ENCODE data around the gene IL1RAPL1.
"Not testable (repeated sequence)": the region's sequence is repeated elsewhere in the genome, so short reads cannot be mapped to it uniquely, and the experiment has no call there.

IL1RAPL1 gene

DNA sequence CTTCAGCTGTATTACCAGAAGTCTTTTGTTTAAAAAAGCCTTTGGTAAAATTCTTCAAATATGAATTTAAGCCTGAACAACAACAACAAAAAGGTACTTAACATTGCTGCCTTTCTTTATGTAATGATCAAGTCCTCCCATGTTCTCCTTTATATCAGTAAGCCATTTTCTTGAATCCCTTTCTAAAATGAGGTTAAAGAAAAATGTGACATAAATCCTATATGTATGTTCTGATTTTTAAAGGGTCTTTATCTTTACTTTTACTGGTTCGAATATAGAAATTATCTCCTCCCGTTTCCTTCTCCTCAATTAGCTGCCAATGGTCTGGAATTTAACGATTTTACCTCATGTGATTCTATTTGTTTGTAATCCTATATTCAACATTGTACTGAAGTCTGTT is 522.8 kb downstream of the IL1RAPL1 start:
- no peak for TF ChIP-seq CTCF (IDR thresholded peaks at IDR 0.05)
- TF ChIP-seq ZFX (IDR thresholded peaks at IDR 0.05; ENCODE audit: borderline replicate concordance) = no peak
- H3K27ac ChIP-seq = no peak overlapping the region

- TF ChIP-seq CTCF (IDR thresholded peaks at IDR 0.05) = no peak
- TF ChIP-seq ZFX (IDR thresholded peaks at IDR 0.05; ENCODE audit: borderline replicate concordance) = no peak
- no peak overlapping the region for H3K27ac ChIP-seq
These were observed 526.0 kb downstream of the IL1RAPL1 start for GRCh38 chrX:29113221-29113620.

DNA sequence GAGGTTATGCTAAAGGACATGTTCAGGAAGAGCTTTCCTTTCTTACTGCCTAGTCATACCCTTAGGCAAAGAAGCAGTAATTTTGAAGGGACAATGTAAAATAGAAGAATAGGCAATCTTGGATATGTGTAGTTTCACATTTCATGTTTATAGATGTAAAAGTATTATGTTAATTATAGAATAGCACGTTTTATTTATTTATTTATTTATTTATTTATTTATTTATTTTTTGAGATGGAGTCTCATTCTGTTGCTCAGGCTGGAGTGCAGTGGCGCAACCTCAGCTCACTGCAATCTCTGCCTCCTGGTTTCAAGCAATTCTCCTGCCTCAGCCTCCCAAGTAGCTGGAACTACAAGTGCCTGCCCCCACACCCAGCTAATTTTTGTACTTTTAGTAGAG is 535.6 kb downstream of the IL1RAPL1 start:
- not testable (repeated sequence) for H3K27ac ChIP-seq

GRCh38 chrX:29130905-29131304 is 543.7 kb downstream of the IL1RAPL1 start:
- TF ChIP-seq CTCF (IDR thresholded peaks at IDR 0.05) (no peak), ZFX (IDR thresholded peaks at IDR 0.05; ENCODE audit: borderline replicate concordance) (no peak)

DNA sequence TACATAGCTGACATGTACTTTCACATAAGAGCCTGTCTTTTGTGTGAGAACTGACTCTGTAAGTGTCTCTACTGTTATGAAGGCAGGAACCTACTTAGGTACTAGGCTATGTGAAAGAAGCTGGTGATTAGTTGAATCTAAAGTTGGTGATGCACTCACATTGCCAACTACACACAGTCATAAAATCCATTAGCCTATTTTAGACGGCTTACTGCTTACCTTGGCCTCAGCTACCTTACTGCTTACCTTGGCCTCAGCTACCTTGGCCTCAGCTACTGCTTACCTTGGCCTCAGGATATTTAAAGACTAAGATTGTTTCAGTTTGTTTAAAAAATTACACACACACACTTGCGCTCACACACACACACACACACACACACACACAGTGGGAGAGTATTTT is 549.7 kb downstream of the IL1RAPL1 start:
- TF ChIP-seq CTCF (IDR thresholded peaks at IDR 0.05) = no peak
- H3K27ac ChIP-seq = peak overlapping the region; percentile 72

More at GRCh38 chrX:29130905-29131304, 543.7 kb downstream of the IL1RAPL1 start:
- no peak overlapping the region for H3K27ac ChIP-seq

DNA sequence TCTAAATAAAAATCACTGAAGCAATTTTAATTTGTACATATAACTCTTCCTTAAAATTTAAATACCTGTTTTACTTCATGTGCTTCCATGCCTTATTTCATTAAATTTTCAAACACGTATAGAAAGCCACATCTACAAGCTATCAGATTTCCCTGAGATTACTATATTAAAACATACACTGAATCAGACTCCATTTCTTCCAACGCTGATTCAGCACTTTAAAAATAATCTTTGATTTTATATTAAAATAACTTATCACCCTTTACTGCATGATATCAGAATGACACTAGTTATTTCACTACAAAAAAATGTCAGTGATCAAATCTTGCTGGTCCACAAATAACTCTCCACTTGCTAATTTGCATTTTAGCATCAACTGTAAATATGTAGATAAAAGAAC is 550.8 kb downstream of the IL1RAPL1 start:
- H3K27ac ChIP-seq = no peak overlapping the region
- TF ChIP-seq ZFX (IDR thresholded peaks at IDR 0.05; ENCODE audit: borderline replicate concordance) (no peak), CTCF (IDR thresholded peaks at IDR 0.05) (no peak)

- no peak overlapping the region for H3K27ac ChIP-seq
- TF ChIP-seq CTCF (IDR thresholded peaks at IDR 0.05) (no peak), ZFX (IDR thresholded peaks at IDR 0.05; ENCODE audit: borderline replicate concordance) (no peak)
These were observed 556.1 kb downstream of the IL1RAPL1 start for GRCh38 chrX:29143356-29143755.

DNA sequence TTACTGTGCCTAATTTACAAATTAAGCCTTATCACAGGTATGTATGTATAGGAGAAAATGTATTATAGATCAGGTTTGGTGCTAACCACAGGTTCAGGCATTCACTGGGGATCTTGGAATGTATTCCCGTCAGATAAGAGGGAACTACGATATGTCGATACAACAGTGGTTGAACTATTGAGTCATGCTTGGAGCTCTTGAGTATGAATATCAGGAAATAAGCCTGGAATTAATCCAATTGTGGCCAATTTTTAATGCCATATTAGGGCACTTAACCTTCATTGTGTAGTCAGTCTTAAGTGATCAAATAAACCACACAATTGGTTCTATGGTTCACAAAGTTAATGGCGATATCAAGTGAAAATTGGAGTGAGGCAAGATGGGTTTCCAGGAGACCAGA is 556.5 kb downstream of the IL1RAPL1 start:
- no peak overlapping the region for H3K27ac ChIP-seq
- TF ChIP-seq ZFX (IDR thresholded peaks at IDR 0.05; ENCODE audit: borderline replicate concordance) (no peak), CTCF (IDR thresholded peaks at IDR 0.05) (no peak)
